Left kidney (tissue), 2 donors: Measurements from ENCODE around the gene KCNK2. TPM values are rescaled to one million over a fixed set of nuclear protein-coding genes. Genes with fewer than 3 reads are reported as not detected.

Experiments
- DNase-seq: peaks from one replicate; pipeline ENCODE4 v3.0.0-alpha.2; 2013
- polyA plus RNA-seq: library from polyadenylated mRNA; unstranded; fragments of 120-200 nt; gene quantifications from one replicate; pipeline ENCODE4 v1.2.1, GENCODE V29; 2013; ENCODE audit not compliant: insufficient read length

The KCNK2 gene
- polyA plus RNA-seq, 1 donor = 2.4 TPM

GRCh38 chr1:215256936-215257679, 174.6 kb downstream of the KCNK2 start:
- no peak for DNase-seq

DNA sequence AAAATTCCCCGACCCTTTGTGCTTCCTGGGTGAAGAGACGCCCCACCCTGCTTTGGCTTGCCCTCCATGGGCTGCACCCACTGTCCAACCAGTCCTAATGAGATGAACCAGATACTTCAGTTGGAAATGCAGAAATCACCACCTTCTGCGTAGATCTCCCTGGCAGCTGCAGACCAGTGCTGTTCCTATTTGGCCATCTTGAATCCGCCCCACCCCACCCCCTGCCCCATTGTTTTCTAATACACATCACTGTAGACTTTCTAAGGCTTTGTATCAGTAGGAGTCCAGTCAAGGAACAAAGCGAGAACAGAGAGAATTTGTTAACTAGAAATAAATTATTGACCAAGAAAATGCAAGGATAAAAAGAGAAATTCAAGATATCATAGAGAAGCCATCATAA, 178.2 kb downstream of the KCNK2 start:
- no peak for DNase-seq

DNA sequence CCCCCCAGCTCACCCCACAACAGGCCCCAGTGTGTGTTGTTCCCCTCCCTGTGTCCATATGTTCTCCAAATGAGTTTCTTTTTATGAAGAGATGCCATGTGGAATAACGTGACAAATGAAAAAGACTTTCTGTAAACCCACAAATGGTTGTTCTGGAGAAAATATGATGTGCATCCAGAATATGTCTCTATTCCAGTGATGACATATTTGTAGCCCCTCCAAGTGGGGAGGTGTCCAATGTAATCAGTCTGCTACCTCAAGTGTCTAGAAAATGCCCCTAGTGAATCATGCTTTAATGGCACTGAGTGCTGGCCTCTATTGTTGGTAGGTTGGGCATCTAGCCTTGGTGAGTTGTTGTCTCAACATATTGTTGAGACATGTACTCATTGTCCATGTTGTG, 179.6 kb downstream of the KCNK2 start:
- DNase-seq = no peak

DNA sequence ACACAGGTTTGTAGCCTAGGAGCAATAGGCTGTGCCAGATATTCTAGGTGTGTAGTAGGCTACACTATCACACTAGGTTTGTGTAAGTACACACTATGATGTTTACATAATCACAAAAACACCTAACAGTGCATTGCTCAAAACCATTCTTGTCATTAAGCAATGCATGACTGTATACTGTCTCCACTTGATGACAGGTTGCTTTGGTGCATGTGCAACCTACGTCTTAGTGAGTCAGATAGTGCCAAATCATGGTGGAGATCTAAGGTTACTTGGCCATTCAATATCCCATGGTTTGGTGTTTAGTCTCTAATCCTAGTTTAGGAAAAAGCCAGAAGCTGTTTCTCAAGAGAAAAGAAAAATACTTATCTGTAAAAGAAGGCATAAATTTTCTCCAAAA, 181.1 kb downstream of the KCNK2 start:
- no peak for DNase-seq

DNA sequence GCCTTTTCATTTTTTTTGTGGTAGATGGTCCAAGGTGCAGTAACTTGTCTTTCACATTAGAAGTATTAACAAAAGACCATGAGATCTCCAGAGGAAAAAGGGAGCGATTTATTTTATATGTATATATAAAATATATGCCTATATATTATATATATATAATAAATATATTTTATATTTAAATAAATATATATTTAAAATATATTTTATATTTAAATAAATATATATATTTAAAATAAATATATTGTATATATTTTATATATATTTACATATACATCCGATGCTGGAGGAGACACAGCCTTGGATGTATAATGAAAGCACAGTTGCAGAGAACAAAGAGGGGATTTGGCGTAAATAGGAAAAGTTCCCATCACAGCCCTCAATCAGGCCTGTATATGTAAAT, 182.1 kb downstream of the KCNK2 start:
- DNase-seq = no peak

- no peak for DNase-seq
Observed at GRCh38 chr1:215267495-215267894, 185.0 kb downstream of the KCNK2 start.

DNA sequence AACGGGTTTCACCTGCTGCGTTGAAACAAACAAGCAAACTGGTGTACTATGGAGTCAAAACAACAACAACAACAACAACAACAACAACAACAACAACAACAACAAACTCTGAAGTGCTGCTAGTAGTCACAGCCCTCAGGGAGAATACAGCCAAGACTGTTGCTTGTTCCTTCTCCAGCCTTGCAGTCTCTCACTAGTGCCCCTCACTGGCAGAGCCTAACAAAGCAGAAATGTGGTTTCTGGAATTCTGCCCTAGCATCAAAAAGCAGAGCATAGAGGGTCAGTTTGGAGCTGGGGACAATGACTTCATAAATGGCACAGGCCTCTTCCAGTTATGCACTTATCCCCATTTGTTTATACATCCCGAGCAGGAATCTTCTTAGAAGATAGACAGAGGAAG, 187.4 kb downstream of the KCNK2 start:
- no peak for DNase-seq

GRCh38 chr1:215273838-215274516, 191.4 kb downstream of the KCNK2 start:
- no peak for DNase-seq

DNA sequence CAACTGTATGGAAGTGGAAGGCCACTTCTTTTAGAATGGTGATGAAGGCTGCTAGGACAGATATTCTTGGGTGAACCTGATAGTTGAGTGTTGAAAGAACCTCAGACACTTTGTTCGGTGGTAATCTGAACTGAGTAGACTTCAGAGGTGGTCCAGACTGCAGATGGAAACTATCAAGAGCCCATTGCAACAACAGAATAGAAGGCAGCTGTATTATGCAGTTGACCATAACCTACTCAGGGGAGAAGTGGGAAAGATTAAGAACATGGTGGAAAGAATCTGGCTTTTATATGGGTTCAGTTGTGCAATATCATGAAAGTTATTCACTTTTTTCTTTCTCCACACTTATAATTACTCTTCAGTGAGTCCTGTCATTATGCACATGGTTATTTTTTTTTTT, 194.0 kb downstream of the KCNK2 start:
- DNase-seq = no peak

- DNase-seq = no peak
Observed at GRCh38 chr1:215277532-215277931, 195.0 kb downstream of the KCNK2 start.

- no peak for DNase-seq
Observed at GRCh38 chr1:215279682-215280081, 197.1 kb downstream of the KCNK2 start.

DNA sequence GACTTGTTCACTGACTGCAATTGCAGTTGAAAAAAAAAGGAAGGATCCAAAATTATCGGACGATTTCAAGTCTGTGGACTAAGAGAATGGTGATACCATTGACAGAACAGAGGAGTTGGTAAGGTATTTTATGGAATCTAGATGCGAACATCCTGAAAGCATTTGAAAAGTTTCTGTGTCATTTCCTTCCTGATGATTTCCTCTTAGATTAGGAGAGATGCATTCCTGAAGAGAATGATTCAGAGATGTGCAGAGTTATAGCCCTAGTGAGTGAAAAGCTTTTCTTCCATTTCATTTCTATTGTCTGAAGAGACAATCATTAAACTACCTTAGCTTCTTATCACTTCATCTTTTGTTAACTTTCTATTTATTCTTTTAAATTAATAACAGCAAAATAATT, 200.0 kb downstream of the KCNK2 start:
- DNase-seq = no peak

DNA sequence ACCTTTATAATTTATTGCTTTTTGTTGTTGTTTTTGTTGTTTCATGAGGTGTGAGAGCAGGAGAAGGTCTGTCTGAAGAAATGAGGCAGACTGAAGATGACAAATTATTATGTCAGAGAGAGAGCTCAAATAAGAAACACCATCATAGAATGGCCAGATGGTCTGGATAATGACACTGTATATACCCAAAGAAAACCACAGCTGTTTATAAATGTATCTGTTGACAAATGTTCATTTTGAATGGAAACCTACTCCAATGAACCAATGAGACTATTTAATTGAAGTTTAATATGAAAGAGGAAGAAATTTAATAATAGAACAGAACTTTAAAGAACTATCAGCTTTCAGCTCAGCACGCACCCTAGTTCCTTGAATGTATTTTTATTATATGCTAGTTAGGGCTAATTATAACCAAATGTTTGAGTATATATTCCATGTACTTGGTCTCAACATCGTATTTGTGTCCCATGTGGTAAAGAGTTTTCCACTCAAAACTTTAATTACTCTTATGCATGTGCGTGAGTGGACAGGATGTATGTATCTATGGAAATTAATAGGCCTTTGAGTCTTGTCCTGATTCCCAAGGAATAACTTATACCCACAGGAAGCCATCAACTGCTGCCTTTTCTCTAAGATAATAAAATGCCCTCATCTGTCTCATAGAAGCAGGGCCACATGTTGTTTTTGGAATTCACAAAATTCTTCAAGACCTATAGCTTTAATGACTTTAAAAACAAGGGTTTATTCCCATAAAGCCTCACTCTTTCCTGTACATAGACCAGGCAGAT, 202.7 kb downstream of the KCNK2 start:
- DNase-seq = no peak
